Progenitor cell of endocrine pancreas (in vitro differentiated cells): ENCODE data around the gene STX12. TPM values are rescaled to one million over a fixed set of nuclear protein-coding genes. Genes with fewer than 3 reads are reported as not detected.

Experiments used
- DNase-seq: peaks from one replicate; pipeline ENCODE4 v3.0.0; 2021; ENCODE audit warnings: low spot score; ENCODE audit not compliant: unreplicated experiment
- H3K27ac Mint-ChIP-seq: 2 replicates; pipeline ENCODE4 v1.8.0; 2021; ENCODE audit warnings: mild to moderate bottlenecking, moderate library complexity, mixed read lengths
- H3K27me3 Mint-ChIP-seq: 2 replicates; pipeline ENCODE4 v1.8.0; 2021; ENCODE audit warnings: mixed read lengths
- H3K36me3 Mint-ChIP-seq: 2 replicates; pipeline ENCODE4 v1.8.0; 2022; ENCODE audit warnings: mixed read lengths; ENCODE audit not compliant: insufficient read depth
- H3K4me1 Mint-ChIP-seq: 2 replicates; pipeline ENCODE4 v1.8.0; 2021; ENCODE audit warnings: low read depth, mixed read lengths
- H3K4me3 Mint-ChIP-seq: 2 replicates; pipeline ENCODE4 v1.8.0; 2021; ENCODE audit warnings: low read depth, mild to moderate bottlenecking, moderate library complexity, mixed read lengths
- H3K9me3 Mint-ChIP-seq: 2 replicates; pipeline ENCODE4 v1.8.0; 2021; ENCODE audit warnings: low read depth, mixed read lengths
- total RNA-seq: library from RNA; stranded (reverse); gene quantifications from 2 replicates; pipeline ENCODE4 v1.2.1, GENCODE V29; 2021
- TF ChIP-seq, protein P1 (sequence below): fragments of 200-600 bp; sonication (generic); IDR thresholded peaks from one replicate; pipeline ENCODE4 v1.5.0; 2021; ENCODE audit warnings: antibody characterized with exemption, mild to moderate bottlenecking; ENCODE audit not compliant: unreplicated experiment

The STX12 gene
- total RNA-seq, 1 donor from 2014 or later = 24.3 TPM

DNA sequence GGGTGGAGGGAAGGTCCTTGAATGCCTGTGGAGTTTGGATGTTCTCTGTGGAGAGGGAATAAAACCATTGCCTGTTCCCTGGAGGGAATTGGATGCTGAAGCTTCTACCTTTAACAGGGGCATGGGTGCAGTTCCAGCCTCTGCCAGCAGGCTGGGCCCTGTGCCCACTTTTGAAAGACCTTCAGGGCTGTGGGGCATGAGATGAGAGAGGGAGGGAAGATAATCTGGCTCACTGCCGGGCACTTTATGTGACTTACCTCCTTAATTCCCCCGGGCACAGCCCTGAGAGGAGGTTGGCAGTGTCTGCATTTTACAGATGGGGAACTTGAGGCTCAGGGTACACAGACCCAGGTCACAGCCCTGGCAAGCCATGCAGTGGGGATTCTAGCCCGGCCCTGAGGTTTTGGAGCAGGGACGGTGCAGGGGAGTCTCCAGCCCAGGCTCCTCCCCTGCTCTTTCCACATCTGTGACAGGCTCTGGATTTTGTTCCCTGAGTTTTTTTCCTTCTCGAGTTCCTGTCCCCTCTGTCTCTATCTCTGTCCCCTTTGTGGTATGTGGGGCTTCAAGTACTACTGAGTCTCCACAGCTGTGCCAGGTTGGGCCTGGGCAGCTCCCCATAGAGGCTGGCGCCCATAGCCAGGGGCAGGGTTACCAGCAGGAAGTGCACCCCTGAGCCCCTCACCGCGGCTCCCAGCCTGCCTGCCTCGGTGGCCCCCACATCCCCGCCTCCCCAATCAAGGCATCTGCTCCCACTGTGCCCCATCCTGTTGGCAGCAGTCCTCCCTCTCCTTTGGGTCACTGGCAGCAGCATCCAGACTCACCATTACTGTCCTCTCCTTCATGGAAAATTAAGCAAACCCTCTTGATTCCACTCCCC, 85.3 kb downstream of the STX12 start:
- TF ChIP-seq, protein P1, sequence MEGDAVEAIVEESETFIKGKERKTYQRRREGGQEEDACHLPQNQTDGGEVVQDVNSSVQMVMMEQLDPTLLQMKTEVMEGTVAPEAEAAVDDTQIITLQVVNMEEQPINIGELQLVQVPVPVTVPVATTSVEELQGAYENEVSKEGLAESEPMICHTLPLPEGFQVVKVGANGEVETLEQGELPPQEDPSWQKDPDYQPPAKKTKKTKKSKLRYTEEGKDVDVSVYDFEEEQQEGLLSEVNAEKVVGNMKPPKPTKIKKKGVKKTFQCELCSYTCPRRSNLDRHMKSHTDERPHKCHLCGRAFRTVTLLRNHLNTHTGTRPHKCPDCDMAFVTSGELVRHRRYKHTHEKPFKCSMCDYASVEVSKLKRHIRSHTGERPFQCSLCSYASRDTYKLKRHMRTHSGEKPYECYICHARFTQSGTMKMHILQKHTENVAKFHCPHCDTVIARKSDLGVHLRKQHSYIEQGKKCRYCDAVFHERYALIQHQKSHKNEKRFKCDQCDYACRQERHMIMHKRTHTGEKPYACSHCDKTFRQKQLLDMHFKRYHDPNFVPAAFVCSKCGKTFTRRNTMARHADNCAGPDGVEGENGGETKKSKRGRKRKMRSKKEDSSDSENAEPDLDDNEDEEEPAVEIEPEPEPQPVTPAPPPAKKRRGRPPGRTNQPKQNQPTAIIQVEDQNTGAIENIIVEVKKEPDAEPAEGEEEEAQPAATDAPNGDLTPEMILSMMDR = peak; percentile 95
- Mint-ChIP-seq H3K36me3 (no peaks in the 10 kb centered on the region), H3K4me3 (no peak overlapping the region), H3K27me3 (no peaks in the 10 kb centered on the region), H3K4me1 (peaks cover 3% of the 10 kb centered on the region), H3K9me3 (no peaks in the 10 kb centered on the region), H3K27ac (peak overlapping the region; percentile 29)
- peak; percentile 67 for DNase-seq

DNA sequence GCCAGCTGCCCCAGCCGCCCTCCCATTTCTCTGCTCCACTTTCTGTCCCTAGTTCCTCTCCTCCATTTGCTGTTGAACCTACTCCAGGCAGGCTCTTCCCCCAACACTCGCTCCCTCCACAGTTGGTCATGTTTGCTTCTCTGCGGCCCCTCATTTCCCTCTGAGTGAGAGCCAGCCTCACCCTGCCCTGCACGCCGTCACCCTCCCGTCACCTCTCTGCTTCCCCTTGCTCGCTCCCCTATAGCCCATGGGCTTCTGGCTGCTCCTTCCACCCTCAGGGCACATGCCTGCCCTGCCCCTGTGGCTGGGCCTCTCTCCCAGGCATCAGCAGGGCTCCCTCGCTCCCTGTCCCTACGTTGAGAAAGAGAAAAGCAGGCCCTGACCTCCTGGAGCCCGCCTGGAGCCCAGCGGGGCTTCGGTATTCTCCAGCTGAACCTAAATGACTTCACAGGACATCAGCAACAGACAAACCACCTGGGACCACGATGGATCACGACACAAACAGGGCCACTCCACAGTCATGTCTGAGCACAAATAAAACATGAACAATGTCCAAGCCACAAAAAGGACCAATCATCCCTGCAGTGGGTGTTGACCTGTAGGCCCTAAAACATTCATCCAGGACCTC, 86.0 kb downstream of the STX12 start:
- Mint-ChIP-seq H3K36me3 (no peaks in the 10 kb centered on the region), H3K9me3 (no peaks in the 10 kb centered on the region), H3K27me3 (no peaks in the 10 kb centered on the region), H3K4me3 (no peak overlapping the region), H3K4me1 (peaks cover 3% of the 10 kb centered on the region), H3K27ac (peak overlapping the region; percentile 29)
- DNase-seq = no peak
- TF ChIP-seq, protein P1 = no peak

DNA sequence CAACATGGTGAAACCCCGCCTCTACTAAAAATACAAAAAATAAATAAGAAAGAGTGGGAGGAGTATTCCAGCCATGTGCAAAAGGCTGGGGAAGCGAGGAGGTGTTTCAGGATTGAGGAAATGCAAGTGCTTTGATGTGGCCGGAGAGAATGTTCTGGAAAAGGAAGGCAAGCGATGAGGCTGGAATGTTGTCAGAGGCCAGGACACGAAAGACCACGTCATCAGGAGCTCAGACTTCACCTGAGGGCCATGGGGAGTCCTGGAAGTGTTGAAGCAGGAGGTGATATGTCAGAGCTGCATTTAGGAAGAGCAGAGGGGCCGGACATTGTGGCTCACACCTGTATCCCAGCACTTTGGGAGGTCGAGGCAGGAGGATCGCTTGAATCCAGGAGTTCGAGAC, 88.4 kb downstream of the STX12 start:
- H3K4me1 Mint-ChIP-seq = peaks cover 4% of the 10 kb centered on the region
- no peak overlapping the region for H3K4me3 Mint-ChIP-seq
- no peaks in the 10 kb centered on the region for H3K27me3 Mint-ChIP-seq
- no peaks in the 10 kb centered on the region for H3K9me3 Mint-ChIP-seq
- no peak for DNase-seq
- no peak overlapping the region for H3K27ac Mint-ChIP-seq
- H3K36me3 Mint-ChIP-seq = no peaks in the 10 kb centered on the region
- TF ChIP-seq, protein P1 = no peak

DNA sequence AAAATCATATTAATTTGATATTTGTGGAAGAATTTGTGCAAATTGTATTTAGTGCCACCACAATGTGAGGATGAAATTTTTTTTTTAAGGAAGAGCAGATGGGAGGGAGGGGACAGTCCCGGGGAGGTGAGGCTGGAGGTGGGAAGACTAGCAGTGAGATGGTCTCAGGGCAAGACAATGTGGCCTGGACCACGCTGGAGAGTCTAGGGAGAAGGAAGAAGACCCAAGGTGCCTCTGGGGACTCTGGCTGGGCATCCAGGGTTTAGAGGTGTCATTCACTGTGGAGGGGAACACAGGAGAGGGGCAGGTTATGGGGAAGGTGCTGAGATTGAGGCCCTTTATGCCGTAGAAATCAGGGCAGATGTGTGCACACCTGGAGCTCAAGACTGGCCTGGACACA, 89.0 kb downstream of the STX12 start:
- peaks cover 6% of the 10 kb centered on the region for H3K4me1 Mint-ChIP-seq
- H3K36me3 Mint-ChIP-seq = no peaks in the 10 kb centered on the region
- no peak overlapping the region for H3K4me3 Mint-ChIP-seq
- no peaks in the 10 kb centered on the region for H3K27me3 Mint-ChIP-seq
- no peaks in the 10 kb centered on the region for H3K9me3 Mint-ChIP-seq
- TF ChIP-seq, protein P1 = no peak
- DNase-seq = no peak
- no peak overlapping the region for H3K27ac Mint-ChIP-seq

DNA sequence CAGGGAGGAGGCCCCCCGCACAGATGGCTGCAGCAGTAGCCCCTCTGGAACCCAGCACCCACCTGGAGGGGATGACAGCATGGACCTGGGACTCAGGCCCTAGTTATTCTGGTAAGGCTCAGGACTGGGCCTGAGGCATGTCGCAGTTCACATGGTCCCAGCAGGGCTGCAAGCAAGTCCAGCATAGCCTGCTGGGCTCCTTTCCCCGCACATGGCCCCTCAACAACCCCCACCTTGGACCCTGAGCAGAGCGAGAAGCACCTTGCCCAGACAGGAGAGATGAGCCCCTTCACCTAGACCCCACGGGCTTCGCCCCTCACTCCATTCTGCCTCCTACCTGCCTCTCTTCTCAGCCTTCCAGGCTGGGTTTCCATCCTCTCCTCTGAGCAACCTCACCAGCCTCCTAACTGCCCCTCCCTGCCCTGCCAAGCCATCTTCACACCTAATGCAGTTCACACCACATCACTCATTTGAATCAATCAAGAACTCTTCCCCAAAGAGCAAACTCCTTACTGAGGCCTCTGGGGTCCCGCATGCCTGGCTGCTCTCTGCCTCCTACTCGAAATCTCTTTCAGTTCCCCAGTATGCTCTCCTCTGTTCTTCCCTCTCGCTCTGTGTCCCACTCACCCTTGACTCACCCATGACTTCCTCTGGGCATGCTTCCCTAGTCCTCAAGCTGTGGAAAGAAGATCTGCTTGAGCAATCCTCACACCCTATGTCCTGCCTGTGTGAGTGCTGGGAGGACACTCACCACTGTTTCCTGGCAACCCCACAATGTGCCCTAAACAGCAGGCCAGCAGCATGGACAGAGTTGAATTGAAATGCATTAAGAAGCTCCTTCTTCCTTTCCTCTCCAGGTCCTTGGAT, 89.9 kb downstream of the STX12 start:
- DNase-seq = no peak
- H3K27ac Mint-ChIP-seq = peak overlapping the region; percentile 9
- no peak overlapping the region for H3K4me3 Mint-ChIP-seq
- peaks cover 10% of the 10 kb centered on the region for H3K4me1 Mint-ChIP-seq
- H3K27me3 Mint-ChIP-seq = no peaks in the 10 kb centered on the region
- TF ChIP-seq, protein P1 = no peak
- no peaks in the 10 kb centered on the region for H3K36me3 Mint-ChIP-seq
- no peaks in the 10 kb centered on the region for H3K9me3 Mint-ChIP-seq
